HG03571 (cell line): Measurements from ENCODE around the gene NT5DC1.

Source experiments
- ATAC-seq: cut with Tn5 transposase; IDR thresholded peaks from one replicate; pipeline ENCODE4 v1.9.1; 2021; ENCODE audit not compliant: unreplicated experiment

Gene NT5DC1

GRCh38 chr6:116133453-116133852, 32.8 kb downstream of the NT5DC1 start:
- ATAC-seq: no peak

GRCh38 chr6:116136373-116136772, 35.7 kb downstream of the NT5DC1 start:
- no peak for ATAC-seq

- ATAC-seq: no peak
Observed at GRCh38 chr6:116136933-116137340, 36.3 kb downstream of the NT5DC1 start.

- no peak for ATAC-seq
Observed at GRCh38 chr6:116139917-116140316, 39.3 kb downstream of the NT5DC1 start.

GRCh38 chr6:116144605-116145004, 44.0 kb downstream of the NT5DC1 start:
- no peak for ATAC-seq

- ATAC-seq: no peak
Observed at GRCh38 chr6:116145803-116146675, 45.4 kb downstream of the NT5DC1 start.

GRCh38 chr6:116152620-116153019, 52.0 kb downstream of the NT5DC1 start:
- ATAC-seq: no peak

GRCh38 chr6:116154887-116155286, 54.2 kb downstream of the NT5DC1 start:
- ATAC-seq: no peak

- no peak for ATAC-seq
Observed at GRCh38 chr6:116156405-116157326, 56.0 kb downstream of the NT5DC1 start.

- no peak for ATAC-seq
Observed at GRCh38 chr6:116157391-116157790, 56.7 kb downstream of the NT5DC1 start.

GRCh38 chr6:116158641-116159040, 58.0 kb downstream of the NT5DC1 start:
- no peak for ATAC-seq

- no peak for ATAC-seq
Observed at GRCh38 chr6:116159782-116160524, 59.3 kb downstream of the NT5DC1 start.

- ATAC-seq: no peak
Observed at GRCh38 chr6:116165596-116165995, 64.9 kb downstream of the NT5DC1 start.

GRCh38 chr6:116166369-116166768, 65.7 kb downstream of the NT5DC1 start:
- ATAC-seq: no peak

GRCh38 chr6:116168148-116168547, 67.5 kb downstream of the NT5DC1 start:
- no peak for ATAC-seq

GRCh38 chr6:116169880-116170279, 69.2 kb downstream of the NT5DC1 start:
- no peak for ATAC-seq

GRCh38 chr6:116170358-116171057, 69.9 kb downstream of the NT5DC1 start:
- ATAC-seq: no peak

- no peak for ATAC-seq
Observed at GRCh38 chr6:116173928-116174327, 73.3 kb downstream of the NT5DC1 start.

GRCh38 chr6:116175344-116175743, 74.7 kb downstream of the NT5DC1 start:
- ATAC-seq: no peak

- ATAC-seq: no peak
Observed at GRCh38 chr6:116176596-116176995, 75.9 kb downstream of the NT5DC1 start.
